Skeletal muscle satellite cell (primary cell): ENCODE results near the gene CDKN2D.

Source experiments
- H3K27me3 ChIP-seq: 2 replicates; pipeline ENCODE4 v1.7.0; 2013; ENCODE audit warnings: low read length; ENCODE audit not compliant: control insufficient read depth, insufficient read depth
- H3K36me3 ChIP-seq: 2 replicates; pipeline ENCODE4 v1.7.0; 2013; ENCODE audit warnings: mild to moderate bottlenecking, control low read depth, low read length; ENCODE audit not compliant: insufficient read depth
- H3K4me1 ChIP-seq: 2 replicates; pipeline ENCODE4 v1.7.0; 2013; ENCODE audit warnings: low read length; ENCODE audit not compliant: control insufficient read depth, insufficient read depth
- H3K4me2 ChIP-seq: 2 replicates; pipeline ENCODE4 v1.7.0; 2013; ENCODE audit warnings: mild to moderate bottlenecking, low read length
- H3K4me3 ChIP-seq: 2 replicates; pipeline ENCODE4 v1.7.0; 2013; ENCODE audit warnings: low read length
- H3K9ac ChIP-seq: 2 replicates; pipeline ENCODE4 v1.7.0; 2013; ENCODE audit warnings: mild to moderate bottlenecking, low read depth, low read length, moderate library complexity
- H3K9me3 ChIP-seq: replicated peaks from 2 replicates; pipeline ENCODE4 v1.7.0; 2013; ENCODE audit warnings: mild to moderate bottlenecking, control low read depth, low read length

Gene CDKN2D

DNA sequence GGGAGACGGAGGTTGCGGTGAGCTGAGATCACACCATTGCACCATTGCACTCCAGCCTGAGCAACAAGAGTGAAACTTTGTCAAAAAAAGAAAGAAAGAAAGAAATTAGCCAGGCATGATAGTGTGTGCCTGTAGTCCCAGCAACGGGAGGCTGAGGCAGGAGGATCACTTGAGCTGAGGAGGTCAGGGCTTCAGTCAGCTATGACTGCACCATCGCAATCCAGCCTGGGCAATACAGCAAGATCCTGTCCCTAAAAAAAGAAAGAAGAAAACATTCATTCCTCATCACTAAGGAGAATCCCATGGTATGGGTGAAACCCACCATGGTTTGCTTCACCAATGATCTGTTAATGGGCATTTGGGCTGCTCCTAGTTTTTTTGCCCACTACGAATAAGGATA is 31.4 kb upstream of the CDKN2D start:
- Histone ChIP-seq H3K4me1 (peaks cover 16% of the 10 kb centered on the region), H3K4me2 (no peak overlapping the region), H3K36me3 (peaks cover 5% of the 10 kb centered on the region)

GRCh38 chr19:10593820-10594637 is 25.2 kb upstream of the CDKN2D start:
- Histone ChIP-seq H3K36me3 (no peaks in the 10 kb centered on the region), H3K4me2 (no peak overlapping the region), H3K4me3 (no peak overlapping the region), H3K27me3 (peaks cover 9% of the 10 kb centered on the region), H3K4me1 (no peaks in the 10 kb centered on the region), H3K9ac (no peak overlapping the region), H3K9me3 (no peaks in the 10 kb centered on the region)

More for the DNA sequence above, 31.4 kb upstream of the CDKN2D start:
- no peak overlapping the region for H3K4me3 ChIP-seq
- no peaks in the 10 kb centered on the region for H3K9me3 ChIP-seq
- H3K27me3 ChIP-seq: peaks cover 18% of the 10 kb centered on the region
- no peak overlapping the region for H3K9ac ChIP-seq

- H3K9ac ChIP-seq: no peak overlapping the region
- H3K27me3 ChIP-seq: peaks cover 5% of the 10 kb centered on the region
- no peaks in the 10 kb centered on the region for H3K9me3 ChIP-seq
- no peak overlapping the region for H3K4me3 ChIP-seq
- no peak overlapping the region for H3K4me2 ChIP-seq
- no peaks in the 10 kb centered on the region for H3K36me3 ChIP-seq
- no peaks in the 10 kb centered on the region for H3K4me1 ChIP-seq
Observed at GRCh38 chr19:10593148-10593547, 24.4 kb upstream of the CDKN2D start.

- Histone ChIP-seq H3K27me3 (peaks cover 29% of the 10 kb centered on the region), H3K36me3 (no peaks in the 10 kb centered on the region), H3K4me1 (no peaks in the 10 kb centered on the region), H3K4me2 (no peak overlapping the region), H3K9ac (no peak overlapping the region), H3K9me3 (no peaks in the 10 kb centered on the region), H3K4me3 (no peak overlapping the region)
Observed at GRCh38 chr19:10587839-10588150, 19.0 kb upstream of the CDKN2D start.

DNA sequence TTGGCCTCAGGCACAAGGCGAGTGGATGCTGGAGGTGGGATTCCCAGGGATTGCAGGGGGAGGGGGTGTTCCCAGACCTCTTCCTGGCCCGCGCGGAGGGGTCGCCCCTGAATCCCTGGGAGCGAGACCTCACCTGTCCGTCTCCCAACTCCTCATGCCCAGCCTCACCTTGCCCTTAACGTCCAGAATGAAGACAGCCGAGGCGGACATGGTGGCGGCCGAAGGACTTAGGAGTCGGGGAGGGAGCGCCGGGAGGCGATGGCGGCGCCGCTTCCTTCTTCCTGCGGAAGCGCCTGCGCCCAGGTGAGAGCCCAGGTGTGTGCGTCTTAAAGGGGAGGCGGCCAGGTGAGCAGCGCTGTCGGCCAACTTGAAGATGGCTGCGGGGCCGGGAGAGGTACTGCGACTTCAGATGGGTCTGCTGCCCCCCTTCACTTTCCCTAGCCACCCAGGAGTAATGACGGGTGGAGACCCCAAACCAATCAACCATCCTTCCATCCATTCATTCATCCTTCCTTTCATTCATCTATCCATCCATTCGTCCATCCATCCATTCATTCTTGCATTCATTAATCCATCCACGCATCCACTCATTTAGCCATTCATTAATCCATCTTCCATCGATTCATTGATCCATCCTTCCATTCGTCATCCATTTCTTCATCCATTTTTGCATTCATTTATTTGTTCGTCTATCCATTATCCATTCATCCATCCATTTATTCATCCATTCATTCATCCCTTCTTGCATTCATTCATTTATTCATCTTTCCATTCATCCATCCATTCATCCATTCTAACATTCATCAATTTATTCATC is 18.5 kb upstream of the CDKN2D start, which contains the start of gene AP1M2:
Gene AP1M2, minus strand, starts transcription at position 291 of the 817 bp plus-strand sequence. Its CDS starts 81 bp downstream, at position 210.
- H3K4me3 ChIP-seq: no peak within 1 kb of the TSS

DNA sequence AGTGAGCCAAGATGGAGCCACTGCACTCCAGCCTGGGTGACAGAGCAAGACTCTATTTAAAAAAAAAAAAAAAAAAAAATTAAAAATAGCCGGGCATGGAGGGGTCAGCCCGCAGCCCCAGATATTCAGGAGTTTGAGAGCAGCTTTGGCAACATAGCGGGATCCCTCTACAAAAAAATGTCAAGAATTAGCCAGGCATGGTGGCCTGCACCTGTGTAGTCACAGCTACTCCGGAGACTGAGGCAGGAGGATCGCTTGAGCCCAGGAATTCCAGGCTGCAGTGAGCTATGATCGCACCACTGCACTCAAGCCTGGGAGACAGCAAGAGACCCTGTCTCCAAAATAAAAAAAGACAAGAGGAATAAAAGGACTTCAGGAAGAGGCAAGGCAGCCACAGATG is 17.6 kb upstream of the CDKN2D start:
- no peaks in the 10 kb centered on the region for H3K9me3 ChIP-seq
- H3K4me2 ChIP-seq: no peak overlapping the region
- H3K4me1 ChIP-seq: no peaks in the 10 kb centered on the region
- H3K4me3 ChIP-seq: no peak overlapping the region
- peaks cover 29% of the 10 kb centered on the region for H3K27me3 ChIP-seq
- H3K36me3 ChIP-seq: no peaks in the 10 kb centered on the region
- H3K9ac ChIP-seq: no peak overlapping the region

More for the DNA sequence above, 18.5 kb upstream of the CDKN2D start, which contains the start of gene AP1M2:
- Histone ChIP-seq H3K36me3 (no peaks in the 10 kb centered on the region), H3K4me1 (no peaks in the 10 kb centered on the region), H3K9ac (no peak within 1 kb of the TSS), H3K9me3 (no peaks in the 10 kb centered on the region), H3K27me3 (peaks cover 29% of the 10 kb centered on the region), H3K4me2 (no peak within 1 kb of the TSS)

- H3K9me3 ChIP-seq: no peaks in the 10 kb centered on the region
- no peak overlapping the region for H3K4me3 ChIP-seq
- peaks cover 3% of the 10 kb centered on the region for H3K4me1 ChIP-seq
- peaks cover 27% of the 10 kb centered on the region for H3K27me3 ChIP-seq
- no peak overlapping the region for H3K4me2 ChIP-seq
- no peak overlapping the region for H3K9ac ChIP-seq
- H3K36me3 ChIP-seq: no peaks in the 10 kb centered on the region
Observed at GRCh38 chr19:10583036-10583776, 14.4 kb upstream of the CDKN2D start.

DNA sequence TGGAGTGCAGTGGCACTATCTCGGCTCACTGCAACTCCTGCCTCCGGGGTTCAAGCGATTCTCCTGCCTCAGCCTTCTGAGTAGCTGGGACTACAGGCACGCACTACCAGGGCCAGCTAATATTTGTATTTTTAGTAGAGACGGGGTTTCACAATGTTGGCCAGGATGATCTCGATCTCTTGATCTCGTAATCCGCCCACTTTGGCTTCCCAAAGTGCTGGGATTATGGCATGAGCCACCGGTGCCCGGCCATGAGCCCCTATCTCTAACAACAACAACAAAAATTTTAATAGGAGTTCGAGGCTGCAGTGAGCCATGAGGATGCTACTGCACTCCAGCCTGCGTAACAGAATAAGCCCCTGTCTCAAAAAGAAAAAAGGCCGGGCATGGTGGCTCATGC is 13.3 kb upstream of the CDKN2D start:
- no peaks in the 10 kb centered on the region for H3K9me3 ChIP-seq
- H3K4me3 ChIP-seq: no peak overlapping the region
- no peak overlapping the region for H3K9ac ChIP-seq
- peaks cover 7% of the 10 kb centered on the region for H3K4me1 ChIP-seq
- H3K27me3 ChIP-seq: peaks cover 18% of the 10 kb centered on the region
- H3K4me2 ChIP-seq: no peak overlapping the region
- H3K36me3 ChIP-seq: no peaks in the 10 kb centered on the region

- peaks cover 11% of the 10 kb centered on the region for H3K4me1 ChIP-seq
- H3K36me3 ChIP-seq: no peaks in the 10 kb centered on the region
- H3K27me3 ChIP-seq: peaks cover 10% of the 10 kb centered on the region
- peak overlapping the region; percentile 75 for H3K4me2 ChIP-seq
- H3K9me3 ChIP-seq: no peaks in the 10 kb centered on the region
- peak overlapping the region; percentile 57 for H3K4me3 ChIP-seq
- H3K9ac ChIP-seq: no peak overlapping the region
Observed at GRCh38 chr19:10580979-10581631, 12.3 kb upstream of the CDKN2D start.

DNA sequence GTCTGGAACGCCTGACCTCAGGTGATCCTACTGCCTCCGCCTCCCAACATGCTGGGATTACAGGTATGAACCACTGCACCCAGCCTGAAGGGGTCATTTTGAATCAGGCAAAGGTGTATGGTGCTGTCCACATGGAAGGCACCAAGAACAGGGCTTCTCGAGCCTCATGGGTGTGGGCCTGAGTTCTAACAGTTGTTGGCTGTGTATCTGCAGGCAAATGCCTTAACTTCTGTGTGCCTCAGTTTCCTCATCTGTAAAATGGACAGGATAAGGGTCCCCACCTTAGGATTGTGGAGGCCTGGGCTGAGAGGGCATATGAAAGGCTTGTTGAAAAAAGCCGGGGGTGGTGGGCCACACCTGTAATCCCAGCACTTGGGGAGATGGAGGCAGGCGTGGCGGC is 9.2 kb upstream of the CDKN2D start:
- peaks cover 11% of the 10 kb centered on the region for H3K4me1 ChIP-seq
- no peaks in the 10 kb centered on the region for H3K9me3 ChIP-seq
- H3K9ac ChIP-seq: no peak overlapping the region
- no peaks in the 10 kb centered on the region for H3K27me3 ChIP-seq
- H3K4me3 ChIP-seq: no peak overlapping the region
- no peaks in the 10 kb centered on the region for H3K36me3 ChIP-seq
- H3K4me2 ChIP-seq: no peak overlapping the region
